CMK (cell line): Measurements from ENCODE around the gene LHPP.

ENCODE experiments used
- DNase-seq: peaks from one replicate; pipeline ENCODE4 v3.0.0-alpha.2; 2010; ENCODE audit warnings: low read depth

Gene LHPP

DNA sequence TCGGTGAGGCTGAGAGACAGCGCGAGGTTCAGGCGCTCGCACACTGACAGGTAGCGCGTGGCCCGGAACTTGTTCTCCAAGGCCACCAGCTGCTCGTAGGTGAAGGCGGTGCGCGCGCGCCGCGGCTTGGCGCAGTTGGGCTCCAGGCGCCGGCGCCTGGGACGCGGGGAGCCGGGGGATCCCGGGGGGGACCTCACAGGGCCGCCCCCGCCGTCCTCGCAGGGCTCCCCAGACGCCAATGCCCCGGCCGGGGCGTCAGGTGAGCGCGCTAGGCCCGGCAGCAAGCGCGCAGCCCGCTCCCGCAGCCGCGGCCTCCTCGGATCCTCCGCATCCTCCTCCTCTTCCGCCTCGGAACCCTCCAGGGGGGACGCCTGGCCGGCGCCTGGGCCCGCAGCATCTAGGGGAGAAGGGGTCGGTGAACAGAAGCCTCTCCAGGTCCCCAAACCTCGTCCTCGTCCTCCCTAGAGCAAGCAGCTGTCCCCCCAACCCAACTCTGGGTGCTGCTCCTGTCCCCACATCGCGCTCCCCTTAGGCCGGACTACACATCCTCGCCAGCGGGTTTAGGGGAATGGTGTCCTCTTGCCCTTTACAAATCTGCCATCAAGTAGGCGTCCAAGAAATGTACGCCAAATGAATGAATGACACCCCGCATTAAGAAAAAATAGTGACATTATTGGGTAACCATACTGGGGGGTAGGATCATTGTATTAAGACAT lies 13.7 kb upstream of the LHPP start:
- no peak for DNase-seq

DNA sequence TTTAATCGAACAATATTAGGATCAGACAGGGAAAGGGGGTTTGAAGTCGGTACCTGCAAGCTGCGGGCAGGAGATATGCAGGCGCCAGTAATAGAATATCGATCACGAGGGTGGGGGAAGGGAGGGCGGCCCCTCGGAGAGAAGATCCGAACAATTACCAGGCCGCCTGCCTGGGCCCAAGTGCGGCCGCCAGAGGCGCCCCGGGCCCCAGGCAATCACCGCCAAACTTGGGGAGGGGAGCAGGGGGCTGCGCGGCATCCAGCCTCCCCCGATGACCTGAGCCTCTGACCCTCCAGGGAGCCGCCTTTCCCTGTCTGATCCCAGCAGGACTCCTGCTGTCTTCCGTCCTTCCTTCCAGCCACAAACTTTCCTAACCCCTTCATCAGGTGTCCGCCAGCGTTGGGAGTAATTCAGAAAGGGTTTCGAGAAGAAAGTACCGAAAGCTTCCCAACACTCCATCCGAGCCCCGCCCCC lies 12.9 kb upstream of the LHPP start:
- no peak for DNase-seq

GRCh38 chr10:124449170-124450011 lies 12.2 kb upstream of the LHPP start:
- no peak for DNase-seq

GRCh38 chr10:124450012-124450782 lies 11.4 kb upstream of the LHPP start, which contains the start of gene NKX1-2:
Gene NKX1-2, minus strand, starts transcription at chr10:124450035. Its CDS starts 92 bp downstream, at chr10:124449943.
- DNase-seq: no peak

DNA sequence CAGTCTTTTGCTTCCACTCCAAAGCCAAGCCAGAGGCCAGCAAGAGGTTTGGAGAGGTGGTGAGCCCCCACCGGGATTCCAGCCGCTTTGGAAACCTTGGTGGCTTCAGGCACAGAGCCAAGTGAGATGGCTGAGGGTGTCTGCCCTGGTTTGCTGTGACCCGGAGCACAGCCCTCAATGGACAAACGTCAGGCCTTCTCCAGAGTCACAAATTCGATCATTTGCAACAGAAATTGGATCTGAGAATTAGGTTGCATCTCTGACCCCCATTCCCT lies 10.9 kb upstream of the LHPP start:
- DNase-seq: no peak

DNA sequence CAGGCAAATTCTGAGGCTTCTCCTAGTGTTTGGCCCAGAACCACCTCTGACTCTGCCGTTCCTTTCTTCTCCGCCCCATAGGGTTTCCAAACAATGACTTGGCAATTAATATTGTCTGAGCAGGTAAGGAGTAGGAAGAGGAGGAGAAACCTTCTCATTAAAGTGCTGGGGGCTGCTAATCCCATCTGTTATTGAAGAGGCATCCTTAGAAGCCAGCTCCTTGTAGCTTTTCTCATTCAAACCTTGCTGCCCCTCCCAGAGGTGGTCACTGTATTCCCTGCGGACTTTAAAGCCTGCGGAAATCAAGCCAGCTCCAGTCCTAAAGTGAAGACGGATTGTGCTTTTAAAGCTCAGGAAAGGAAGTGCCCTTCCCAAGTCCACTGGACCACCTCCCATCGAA lies 10.3 kb upstream of the LHPP start:
- DNase-seq: no peak

- no peak for DNase-seq
These were observed 7.5 kb upstream of the LHPP start for GRCh38 chr10:124453960-124454610.

DNA sequence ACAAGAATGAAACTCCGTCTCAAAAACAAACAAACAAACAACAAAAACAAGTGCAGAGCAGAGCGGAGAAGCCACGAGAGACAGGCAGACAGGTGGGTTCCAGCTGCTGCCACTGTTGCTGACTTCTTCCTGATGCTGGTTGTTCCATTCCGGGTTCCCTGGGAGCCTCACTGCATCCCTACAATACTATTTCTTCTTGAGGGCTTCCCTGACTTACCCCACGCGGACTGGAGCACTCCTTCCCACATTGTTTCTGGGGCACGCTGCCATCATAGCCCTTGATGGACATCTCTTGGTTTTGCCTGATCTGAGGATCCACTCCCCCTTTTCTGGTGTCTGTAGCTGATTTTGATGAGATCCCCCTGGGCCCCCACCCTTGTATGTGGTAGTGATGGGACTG lies 6.2 kb upstream of the LHPP start:
- DNase-seq: no peak

DNA sequence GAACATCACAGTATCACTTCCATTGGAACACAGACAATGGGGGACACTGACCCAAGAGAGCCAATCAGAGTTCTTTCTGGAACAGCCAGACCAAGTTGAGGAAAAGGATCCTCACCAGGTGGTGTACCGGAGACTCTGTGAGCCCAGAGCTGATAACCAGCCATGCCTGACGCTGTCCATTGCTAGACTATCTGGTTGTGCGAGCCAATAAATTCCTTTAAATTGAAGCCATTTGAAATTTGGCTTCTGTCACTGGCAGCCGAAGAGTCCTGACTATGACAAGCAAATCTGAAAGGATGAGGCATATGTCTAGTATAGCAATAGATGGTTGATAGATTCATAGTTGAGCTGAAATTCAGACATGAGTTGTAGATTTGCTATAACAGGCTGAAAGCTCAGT lies 3.1 kb upstream of the LHPP start:
- DNase-seq: no peak

DNA sequence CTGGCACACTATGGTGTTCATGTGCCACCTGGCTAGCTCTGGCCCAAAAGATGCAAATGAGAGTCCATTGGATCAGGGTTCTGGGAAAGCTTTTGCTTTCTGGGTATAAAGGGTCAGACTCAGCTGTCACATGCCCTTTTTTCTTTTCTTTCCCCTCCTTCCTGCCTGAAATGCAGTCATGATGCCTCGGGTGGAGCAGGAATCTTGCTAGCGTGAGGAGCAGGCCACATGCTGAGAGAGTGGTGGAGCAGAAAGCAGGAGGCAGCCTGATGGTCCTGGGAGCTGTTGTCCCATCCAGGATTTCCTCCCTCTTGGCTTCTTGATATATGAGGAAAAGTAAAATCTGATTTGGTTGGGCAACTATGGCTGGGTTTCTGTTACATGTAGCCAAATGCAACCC lies 2.7 kb upstream of the LHPP start:
- no peak for DNase-seq

DNA sequence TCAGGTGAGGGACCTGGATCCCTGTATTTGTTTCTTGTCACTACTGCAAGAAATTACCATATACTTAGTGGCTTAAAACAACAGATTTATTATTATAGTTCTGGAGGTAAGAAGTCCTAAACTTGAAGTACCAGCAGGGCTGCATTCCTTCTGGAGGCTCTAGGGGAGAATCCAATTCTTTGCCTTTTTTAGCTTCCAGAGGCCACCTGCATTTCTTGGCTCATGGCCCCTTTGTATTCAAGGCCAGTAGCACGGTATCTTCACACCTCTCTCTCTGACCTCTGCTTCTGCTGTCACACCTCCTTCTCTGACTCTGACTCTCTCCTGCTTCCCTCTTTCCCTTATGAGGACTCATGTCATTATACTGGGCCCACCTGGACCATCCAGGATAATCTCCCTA lies 2.2 kb upstream of the LHPP start:
- DNase-seq: no peak

DNA sequence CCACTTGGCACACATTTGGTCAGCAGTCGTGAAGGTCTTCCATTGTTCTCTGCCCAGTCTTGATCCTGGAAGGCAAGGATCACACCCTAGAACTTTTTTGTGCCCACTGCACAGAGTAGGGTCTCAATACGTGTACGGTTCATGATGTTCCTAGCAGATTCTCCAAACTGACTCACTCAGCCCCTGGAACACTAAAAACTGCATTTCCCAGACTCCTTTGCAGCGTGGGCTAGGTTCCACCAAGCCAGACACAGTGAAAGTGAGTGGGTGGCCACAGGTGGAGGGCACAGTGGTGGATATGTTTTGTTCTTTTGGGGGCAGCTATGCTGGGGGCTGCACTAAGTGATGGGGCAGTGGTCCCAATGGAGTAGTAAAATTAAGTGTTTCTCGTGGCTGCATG lies 1.5 kb upstream of the LHPP start:
- no peak for DNase-seq

DNA sequence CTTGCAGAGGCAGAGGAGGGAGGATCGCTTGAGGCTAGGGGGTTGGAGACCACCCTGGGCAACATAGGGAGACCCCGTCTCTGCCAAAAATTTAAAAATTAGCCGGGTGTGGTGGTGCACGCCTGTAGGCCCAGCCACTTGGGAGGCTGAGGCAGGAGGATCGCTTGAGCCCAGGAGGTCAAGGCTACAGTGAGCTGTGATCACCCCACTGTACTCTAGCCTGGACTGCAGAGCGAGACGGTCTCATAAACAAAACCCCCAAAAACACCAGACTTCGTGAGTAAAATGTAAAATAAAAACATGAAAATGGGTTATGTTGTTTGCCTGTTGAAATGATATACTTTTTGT lies 699 bp downstream of the LHPP start:
- DNase-seq: no peak

GRCh38 chr10:124464028-124464965 lies 2.7 kb downstream of the LHPP start:
- DNase-seq: no peak

- no peak for DNase-seq
These were observed 3.6 kb downstream of the LHPP start for GRCh38 chr10:124465003-124465776.

DNA sequence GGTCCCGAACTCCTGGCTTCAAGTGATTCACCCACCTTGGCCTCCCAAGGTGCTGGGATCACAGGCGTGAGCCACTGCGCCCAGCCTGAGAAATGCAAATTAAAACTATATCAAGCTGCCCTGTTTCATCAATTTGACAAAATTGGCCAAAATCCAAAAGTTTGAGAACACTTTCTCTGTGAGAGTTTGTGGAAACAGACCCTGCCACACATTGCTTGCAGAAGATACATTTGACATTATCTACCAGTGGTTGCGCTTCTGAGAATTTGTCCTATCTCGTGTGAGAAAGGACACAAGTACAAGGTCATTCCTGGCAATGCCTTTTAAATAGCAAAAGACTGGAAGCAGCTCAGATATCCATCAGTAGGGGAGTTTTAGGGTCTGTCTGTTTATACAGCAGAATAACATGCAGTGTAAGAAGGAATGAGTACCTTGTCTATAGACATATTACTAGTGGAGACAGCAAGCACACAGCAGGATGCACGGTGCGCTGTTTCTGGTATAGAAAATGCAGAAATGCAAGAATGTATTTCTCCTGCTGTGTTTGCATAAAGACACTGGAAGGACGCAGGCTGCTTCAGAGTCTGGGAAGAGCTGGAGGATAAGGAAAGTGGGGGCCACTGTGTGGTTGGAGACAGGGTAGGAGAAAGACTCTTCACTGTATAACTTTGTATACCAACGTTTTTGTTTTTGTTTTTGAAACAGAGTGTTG lies 4.3 kb downstream of the LHPP start:
- DNase-seq: no peak

DNA sequence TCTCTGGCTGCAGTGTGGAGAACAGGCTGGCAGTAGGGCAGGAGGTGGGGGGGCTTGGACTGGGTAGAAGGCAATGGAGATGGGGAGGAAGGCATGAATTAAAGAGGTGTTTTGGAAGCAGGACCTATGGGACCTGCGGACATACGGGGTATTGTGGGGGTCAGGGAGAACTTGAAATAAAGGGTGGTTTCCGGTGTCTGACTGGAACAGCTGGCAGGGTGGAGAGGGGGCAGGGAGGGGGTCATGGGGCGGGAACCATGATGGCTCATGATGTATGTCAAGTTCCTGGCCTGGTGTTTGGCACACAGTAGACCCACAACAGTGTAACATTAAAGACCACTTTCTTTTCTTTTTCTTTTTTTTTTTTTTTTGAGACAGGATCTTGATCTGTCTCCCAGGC lies 5.5 kb downstream of the LHPP start:
- no peak for DNase-seq

DNA sequence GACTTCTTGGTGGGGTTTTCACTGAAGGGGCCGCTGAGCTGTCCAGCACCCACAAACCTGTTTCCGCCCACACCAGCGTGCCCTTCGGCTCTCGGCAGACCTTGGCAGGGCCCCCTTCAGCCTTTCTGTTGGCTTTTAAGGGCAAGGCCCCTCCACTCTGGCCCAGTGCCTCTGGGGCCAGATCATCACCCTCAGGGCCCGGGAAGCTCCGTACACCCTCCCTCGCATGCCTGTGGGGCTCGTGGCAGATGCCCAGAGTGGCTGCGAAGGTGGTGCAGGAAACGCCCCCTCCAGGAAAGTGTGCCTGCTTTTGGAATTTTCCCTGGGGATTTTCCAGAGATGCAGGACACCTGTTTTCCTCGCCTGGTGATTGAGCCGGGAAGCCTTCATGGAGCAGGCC lies 7.0 kb downstream of the LHPP start:
- DNase-seq: no peak

GRCh38 chr10:124469956-124470484 lies 8.4 kb downstream of the LHPP start:
- no peak for DNase-seq
